NCI-H2081 (cell line): ENCODE results near the gene C2CD2.
"Not testable (repeated sequence)": the region's sequence is repeated elsewhere in the genome, so short reads cannot be mapped to it uniquely, and the experiment has no call there.

Source experiments
- DNase-seq, 2 experiments: peaks; one replicate each; lab custom pipeline; 2025; lab: John Stamatoyannopoulos, UW

The C2CD2 gene

DNA sequence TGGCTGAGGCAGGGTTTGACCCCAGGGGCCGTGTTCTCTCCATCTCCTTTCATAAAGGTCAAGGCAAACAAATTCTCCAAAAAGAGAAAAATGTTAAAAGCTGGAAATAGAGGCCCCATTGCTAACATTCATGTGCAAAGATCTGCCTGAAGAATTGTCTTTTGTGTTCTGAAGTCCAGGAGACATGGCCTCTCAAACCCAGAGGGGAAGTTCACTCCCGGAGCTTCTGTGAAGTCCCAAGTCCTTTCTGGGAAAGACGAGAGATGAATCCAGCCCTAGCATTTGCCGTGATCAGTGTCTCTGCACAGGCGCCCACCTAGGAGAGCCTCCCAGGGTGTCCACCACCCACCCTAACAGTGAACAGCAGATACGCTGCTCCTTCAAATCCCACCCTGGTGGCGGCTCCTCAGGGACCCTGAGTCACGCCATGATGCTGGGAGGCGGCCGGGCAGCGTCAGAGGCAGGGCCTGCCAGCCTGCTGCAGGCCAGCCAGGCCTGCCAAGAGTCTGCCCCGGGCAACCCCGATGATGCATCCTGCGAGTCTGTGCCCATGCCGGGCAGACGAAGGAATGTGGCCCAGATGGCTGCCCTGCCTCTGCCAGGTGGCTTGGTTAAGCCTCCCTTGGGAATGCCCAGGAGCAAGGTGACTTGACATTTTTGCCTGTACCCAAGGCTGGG, 5.2 kb upstream of the C2CD2 start:
- no peak for DNase-seq

DNA sequence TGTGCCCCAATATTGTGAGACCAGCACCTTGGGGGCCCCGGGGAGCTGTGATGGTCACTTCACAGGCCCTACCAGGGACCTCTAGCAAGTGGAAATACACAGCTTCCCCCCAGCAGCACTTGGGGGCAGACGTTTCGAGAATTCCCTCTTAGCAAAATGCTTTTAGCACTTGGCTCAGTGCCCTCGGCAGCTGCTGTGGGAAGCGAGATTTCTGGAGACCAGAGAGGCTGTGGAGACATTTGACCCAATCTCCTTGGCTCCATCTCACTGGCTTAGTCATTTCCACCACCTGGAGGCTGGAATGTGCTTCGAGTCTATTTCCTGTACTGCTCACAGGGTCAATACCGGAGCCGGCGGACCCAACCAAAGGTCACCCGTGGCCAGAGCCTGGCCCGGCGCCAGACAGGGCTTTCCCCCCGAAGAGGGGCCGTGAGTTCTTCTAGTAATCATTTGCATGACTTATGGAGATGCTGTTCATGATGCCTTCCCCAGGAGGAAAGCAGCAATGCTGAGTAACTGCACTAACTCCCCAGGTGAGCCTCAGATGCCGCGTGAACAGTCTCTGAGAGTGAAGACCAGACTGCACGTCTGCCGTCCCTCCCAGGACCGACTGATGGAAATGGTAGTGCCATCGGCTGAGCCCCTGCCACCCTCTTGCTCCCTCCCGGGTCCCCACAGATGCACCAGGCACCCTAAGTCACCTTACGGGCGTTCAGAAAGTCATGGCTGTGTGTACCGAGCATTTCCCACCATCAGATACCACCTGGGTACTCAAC, 4.4 kb upstream of the C2CD2 start:
- no peak for DNase-seq

DNA sequence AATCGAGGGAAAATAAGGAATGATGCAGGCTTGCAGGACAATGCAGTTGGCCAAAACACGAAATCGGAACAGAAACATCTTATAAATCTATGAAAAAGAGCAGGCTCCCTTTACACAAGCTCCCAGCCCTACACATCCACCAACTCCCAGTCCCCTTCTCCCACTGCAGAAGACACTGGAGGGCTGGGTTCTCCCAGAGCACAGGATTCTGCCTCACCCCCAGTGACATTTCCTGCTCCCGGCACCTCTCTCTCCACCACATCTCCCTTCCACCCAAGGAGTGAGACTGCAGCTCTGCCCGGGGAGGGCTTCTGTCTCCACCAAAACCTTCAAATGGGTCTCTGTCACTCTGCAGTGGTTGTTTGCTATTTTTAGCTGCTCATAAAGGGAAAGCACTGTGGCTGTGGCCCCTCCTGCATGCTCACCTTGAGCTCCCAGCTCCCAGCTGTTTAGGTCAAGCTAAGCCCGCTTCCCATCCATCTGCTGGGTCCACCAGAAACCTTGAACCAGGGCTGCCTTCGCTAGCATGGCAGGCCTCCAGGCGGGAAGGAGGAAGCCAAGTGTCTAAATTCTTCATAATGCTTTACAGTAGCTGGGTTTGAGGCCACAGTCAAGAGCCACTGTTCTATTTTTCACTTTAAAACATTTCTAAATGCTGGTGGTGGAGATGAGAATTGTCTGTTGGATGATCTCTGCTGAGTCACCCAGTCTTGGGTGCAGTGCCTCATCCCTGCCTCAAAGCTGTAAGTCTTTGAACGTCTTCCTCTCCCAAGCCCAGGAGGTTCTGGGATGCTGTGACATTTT, 3.3 kb upstream of the C2CD2 start:
- DNase-seq: no peak

DNA sequence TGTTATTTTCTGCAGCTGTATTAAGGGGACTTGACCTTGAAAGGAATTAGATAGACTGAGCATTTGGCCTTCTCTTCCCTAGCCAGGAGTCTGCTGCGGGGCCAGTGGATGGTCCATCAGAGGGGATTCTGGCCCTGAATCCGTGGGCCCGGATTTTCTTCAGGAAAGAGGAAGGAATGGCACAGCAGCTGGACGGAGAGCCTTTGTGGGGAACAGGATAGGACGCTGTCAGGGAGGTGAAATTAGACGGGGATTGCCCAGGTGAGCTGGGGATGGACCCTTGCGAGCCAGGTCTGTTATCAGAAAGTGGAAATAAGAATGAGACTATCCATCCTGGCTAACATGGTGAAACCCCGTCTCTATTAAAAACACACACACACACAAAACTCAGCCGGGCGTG, 1.7 kb upstream of the C2CD2 start:
- DNase-seq: no peak

DNA sequence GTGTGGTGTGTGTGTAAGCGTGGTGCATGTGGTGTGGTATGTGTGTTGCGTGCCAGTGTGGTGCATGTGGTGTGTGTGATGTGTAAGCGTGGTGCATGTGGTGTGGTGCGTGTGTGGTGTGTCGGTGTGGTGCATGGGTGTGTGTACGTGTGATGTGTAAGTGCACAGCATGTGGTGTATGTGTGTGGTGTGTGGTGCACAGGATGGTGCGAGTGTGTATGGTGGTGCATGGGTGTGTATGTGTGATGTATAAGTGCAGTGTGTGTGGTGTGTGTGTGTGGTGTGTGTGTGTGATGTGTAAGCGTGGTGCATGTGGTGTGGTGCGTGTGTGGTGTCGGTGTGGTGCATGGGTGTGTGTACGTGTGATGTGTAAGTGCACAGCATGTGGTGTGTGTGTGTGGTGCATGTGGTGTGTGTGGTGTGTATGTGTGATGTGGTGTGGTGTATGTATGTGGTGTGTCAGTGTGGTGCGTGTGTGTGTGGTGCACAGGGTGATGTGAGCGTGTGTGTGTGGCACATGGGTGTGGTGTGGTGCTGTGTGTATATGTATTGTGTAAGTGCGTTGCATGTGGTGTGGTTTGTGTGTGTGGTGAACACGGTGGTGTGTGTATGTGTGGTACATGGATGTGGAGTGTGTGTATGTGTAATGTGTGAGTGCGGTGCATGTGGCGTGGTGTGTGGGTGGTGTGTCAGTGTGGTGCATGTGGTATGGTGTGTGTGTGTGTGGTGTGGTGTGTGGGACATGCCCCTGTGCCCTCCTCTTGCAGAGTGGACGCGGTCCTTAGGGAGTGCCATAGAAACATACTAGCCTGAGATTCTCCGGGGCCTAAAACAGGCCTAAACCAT, 1.1 kb upstream of the C2CD2 start:
- DNase-seq: no peak

DNA sequence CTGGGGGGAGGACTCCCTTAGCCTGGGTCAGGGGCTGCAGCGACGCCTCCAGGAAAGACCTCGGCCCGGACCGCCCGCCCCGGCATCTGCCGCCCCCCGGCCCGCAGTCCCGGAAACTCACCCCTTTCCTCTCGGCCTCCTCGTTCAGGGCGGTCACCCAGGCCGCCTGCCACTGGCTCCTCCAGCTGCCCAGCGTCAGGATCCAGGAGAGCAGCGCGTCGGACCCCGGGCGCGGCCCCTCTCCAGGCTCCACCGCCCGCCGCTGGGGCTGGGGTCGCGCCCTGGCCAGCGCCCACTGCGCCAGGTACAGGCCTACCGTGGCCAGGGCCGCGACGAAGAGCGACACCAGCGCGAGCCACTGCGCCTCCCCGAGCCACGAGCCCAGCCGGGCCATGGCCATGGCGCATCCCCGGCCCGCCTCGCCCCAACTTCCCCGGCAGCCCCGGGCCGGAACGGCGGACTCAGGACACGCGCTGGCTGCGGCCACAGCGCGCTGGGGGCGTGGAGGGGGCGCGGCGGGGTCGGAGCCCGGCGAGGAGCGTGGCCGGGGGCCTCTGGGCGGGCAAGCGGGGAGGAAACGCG, 478 bp downstream of the C2CD2 start:
- DNase-seq: no peak

DNA sequence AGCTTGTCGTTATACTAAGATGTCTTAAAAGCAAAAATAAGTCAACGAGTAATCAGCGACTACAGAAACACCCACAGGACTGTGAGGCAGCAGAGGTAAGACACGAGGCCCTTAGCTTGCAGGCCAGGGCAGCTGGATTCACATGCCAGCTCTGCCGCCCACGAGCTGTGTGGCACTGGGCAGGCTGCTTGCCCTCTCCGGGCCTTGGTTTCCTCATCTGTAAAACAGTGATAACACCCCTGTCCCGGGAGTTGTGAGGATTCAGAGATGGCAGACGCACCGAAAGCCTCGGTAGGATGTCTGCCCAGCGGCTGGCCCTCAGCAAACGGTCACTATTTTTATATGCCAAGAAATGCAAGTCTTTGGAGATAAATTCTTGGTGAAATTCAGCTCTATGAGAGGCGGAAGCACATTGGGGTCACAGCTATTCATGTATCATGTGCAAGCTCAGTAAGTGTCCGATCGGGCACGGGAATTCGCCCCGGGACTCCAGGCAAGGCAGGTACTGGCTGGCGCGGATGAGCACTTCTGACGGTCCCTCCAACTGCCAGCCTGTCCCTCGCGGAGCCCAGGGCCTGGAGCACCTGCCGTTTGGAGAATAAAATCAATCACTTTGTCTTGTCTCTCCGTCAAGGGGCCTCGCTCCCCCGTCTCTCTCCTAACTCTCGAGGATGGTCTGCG, 1.1 kb downstream of the C2CD2 start:
- no peak for DNase-seq

DNA sequence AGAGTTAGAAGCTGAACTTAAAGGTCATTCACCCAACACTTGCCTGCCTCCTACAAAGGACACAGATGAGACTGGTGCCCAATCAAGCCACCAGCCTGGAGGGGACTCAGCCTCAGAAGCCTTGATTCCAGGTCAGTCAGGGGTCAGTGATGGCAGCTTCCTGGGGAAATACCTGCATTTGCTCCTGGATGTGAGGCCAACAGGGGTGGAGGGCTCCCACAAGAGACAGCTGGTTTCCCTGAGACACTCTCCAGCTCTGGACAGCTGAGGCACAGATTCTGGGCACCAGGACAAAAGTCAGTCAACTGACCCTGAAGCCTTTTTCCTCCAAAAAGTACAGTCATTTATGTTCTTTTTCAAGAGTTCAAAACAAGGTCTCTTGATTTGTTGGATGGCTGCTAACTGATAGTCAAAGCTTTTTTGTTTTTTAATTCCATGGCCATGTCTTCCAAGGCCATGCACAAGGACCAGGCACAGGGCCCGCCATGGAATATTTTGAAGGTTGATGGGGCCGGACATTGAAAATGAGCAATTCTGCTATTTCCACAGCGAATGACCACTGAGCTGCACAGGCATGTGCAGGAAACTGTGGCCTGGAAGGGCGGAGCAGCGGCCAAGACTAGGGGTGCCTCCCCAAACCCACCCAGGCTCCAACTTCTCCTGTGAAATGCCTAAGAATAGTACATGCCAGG, 1.8 kb downstream of the C2CD2 start:
- DNase-seq: no peak

DNA sequence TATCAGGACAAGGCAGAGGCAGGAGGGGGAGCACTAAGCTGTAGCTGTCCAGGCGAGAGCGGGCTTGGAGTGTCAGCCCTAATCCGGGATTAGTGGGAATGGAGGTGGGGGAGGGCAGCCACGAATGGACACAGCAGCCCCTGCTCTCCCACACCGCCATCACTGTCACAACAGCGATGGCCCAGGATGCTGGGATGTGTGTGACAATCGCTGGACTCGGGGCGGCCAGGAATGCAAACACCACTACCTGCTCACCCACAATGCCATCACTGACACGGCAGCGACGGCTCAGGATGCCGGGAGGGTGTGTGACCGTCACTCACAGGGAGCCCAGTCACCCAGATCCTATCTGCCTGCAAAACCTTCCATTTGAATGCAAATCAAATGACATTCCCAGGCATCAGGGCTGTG, 2.9 kb downstream of the C2CD2 start:
- DNase-seq: no peak

DNA sequence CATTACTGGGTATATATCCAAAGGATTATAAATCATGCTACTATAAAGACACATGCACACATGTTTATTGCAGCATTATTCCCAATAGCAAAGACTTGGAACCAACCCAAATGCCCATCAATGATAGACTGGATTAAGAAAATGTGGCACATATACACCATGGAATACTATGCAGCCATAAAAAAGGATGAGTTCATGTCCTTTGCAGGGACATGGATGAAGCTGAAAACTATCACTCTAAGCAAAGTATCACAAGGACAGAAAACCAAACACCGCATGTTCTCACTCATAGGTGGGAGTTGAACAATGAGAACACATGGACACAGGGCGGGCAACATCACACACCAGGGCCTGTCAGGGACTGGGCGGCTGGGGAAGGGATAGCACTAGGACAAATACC, 4.2 kb downstream of the C2CD2 start:
- DNase-seq: not testable (repeated sequence)

DNA sequence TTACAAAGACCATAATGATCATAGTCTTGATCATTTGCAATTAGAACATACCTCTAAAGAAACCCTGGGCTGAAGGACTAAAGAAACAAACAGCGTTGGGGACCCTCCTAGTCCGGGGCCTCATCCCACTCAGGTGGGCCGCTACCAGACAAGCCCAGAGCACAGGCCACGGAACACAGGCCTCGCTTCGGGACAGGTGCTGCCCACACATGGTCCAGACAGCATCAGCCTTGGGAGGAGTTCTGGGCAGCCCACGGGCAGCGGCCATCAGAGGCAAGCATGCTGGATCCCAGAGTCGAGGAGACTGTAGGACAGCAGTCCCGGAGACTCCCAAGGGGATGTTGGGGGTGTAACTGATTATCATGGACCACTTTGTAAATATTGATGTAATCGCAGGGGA, 4.9 kb downstream of the C2CD2 start:
- no peak for DNase-seq

DNA sequence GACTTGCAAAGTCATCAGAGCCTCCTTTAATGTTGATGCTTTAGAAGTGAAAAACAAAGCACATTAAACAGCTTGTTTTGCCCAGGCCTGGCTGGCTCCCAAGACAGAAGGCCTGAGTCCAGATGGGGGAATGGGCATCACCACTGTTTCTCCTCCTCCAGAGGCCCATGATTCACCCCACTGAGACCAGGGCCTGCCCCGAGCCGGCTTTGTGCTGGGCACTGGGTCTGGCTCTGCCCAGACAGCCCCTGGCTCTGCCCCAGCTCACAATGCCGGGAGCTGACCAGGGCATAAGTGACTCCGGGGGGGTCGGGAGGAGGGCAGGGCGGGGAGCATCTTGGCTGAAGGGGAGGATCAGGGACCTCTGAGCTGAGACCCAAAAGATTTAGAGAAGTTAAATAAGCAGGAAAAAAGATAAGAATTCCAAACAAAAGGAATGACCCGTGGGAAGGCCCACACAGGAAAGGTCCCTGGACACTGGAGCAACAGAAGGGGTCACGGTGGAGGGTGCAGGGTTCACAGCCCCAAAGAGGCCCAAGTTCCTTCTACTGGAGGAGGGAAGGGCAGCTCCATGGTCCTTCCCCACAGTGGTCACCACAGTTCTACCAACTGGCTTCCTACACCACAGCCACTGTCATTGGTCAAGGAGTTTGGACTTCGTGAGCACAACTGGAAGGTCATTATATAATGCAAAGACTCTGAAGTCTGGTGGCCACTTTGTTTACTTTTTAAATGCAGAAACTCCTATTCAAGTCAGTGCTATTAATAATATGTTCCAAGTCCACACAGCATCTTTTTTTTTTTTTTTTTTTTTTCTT, 5.5 kb downstream of the C2CD2 start:
- no peak for DNase-seq

DNA sequence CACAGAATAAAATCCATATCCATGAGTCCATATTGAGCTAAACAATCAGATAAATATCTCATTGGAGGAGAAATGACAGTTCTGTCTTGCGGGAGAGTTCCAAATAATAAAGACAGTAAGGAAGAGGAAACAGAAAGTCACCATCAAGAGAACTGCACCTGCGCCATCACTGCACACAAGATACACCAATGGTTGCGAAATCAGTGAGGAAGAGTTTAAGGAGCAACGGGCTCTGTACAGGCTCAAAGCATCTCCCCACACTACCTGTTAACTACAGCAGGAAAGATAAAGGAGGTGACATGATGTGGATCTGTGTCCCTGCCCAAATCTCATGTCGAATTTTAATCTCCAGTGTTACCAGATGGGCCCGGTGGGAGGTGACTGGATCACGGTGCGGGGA, 7.8 kb downstream of the C2CD2 start:
- DNase-seq: no peak

DNA sequence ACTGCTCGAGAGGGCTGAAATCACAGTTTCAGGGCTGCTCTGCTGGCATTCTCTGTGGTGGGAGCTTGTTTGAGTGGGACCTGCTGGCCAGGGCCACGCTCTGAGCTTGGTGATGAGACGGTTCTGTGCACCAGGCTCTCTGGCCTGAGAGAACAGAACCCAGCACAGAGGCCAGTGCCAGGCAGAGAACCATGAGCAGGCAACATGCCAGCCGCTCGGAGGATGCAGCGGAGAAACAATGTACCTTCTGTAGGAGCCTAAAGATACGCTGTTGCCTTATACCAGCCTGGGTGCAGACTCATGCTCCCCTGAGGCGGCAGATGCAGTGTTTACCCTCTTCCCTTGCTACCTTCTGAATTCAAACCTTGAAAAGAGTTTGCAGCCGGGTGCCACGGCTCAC, 10.0 kb downstream of the C2CD2 start:
- no peak for DNase-seq

DNA sequence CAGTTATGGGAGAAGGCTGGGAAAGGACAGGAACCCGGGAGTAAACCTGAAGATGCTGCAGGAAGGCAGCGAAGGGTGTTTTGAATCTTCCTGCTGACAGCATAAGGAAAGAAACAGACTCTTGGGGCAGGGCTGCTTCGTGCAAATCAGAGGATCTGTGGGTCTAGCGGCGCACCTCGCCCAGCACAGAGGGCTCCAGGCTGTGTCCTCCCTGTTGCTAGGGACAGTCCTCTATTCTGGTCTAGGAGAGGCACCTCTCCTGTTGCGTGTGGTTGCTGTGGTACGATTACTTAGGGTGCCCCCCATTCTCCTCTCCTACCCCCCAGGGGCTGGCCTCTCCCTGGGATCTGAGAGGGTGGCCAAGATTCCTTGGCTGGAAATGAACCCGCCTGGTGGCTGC, 11.4 kb downstream of the C2CD2 start:
- DNase-seq: no peak

DNA sequence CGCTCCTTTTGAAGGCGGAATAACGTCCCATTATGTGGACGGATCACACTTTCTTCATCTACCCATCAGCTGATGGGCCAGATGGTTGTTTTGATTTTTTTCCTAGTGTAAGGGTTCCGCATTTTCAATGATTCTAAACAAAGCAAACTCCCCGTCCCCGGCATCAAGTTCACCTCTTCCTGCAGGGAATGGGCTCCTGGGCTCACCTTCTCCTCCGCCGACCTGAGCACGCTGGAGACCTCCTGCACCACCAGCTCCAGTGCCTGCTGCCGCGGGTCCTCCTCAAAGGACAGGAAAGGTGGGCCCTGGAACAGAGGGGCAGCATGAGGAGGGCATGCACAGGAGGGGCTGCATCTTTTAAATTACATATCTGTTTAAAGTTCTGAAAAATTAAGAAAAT, 11.9 kb downstream of the C2CD2 start:
- DNase-seq: no peak

DNA sequence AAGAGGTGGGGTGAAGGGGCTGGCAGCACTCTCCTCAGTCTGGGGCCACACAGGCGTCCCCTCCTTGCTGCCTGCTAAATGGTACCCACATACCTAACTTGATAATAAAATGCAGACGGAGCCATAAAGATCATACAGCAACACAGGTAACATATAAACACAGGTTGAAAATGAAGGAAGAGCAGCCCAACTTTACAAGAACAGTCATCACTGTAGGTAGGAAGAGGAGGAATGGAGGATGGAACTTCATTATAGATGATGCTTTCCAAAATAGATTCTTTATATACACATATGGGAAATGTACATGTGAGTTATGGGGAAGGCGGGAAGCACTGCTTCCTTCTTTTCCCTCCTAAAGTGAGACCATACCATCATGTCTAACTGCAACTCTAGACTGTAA, 13.4 kb downstream of the C2CD2 start:
- DNase-seq: no peak

DNA sequence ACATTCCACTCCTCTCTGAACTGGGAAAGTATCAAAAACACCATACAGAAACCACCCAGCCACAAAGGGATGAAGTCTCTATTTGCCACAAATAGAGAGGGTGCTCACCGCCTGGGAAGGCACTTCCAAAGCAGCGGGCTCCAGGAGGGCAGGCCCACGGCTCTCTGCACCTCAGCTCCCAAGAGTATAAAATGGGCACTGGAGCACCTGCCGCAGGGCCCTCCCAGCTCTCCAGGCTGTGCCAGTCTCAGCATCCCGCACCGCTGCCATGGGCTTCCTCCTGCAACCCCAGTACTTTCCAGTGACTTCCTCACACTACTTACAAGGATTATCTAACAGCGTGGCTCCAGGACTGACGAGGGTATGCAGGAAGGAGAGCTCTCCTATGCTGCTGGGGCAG, 14.4 kb downstream of the C2CD2 start:
- DNase-seq: no peak

DNA sequence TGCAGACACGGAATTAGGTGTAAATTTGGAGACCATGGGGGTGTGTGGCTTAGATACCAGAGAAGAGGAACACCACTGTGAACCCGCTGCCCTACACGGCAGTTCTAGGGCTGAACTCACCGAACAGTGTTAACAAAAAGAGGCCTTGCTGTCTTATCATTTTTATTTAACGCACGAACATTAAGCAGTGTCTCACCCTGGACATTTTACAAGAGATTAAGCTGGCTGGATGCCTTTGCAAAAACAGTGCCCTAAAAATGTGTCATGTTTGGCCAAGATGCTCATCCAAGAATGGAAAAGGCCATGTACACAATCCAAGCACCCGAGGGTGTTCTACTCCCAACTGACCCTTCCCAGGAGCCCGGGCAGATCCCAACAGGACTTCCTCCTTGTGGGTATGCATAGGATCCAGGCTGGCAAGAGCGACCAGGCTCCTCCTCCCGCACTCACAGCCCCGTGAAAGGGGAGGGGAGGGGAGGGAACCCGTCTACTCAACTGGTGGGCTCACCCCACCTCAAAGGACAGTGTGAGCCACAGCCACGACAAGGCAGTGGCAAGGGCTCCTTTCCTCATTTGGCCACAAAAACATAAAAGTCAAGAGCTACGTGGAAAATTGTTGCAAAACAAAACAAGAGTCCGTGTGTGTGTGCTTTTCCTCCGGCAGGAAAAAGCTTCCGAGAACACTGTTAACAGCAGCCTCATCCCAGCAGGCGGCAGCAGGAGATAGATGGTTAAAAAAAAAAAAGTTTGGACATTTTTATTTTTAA, 20.3 kb downstream of the C2CD2 start:
- DNase-seq: no peak
